HG03175 (cell line): ENCODE measurements around the gene SHISA9.

ENCODE experiments used
- ATAC-seq: cut with Tn5 transposase; IDR thresholded peaks from one replicate; pipeline ENCODE4 v1.9.1; 2021; ENCODE audit warnings: mild to moderate bottlenecking, moderate library complexity; ENCODE audit not compliant: unreplicated experiment

Gene SHISA9

DNA sequence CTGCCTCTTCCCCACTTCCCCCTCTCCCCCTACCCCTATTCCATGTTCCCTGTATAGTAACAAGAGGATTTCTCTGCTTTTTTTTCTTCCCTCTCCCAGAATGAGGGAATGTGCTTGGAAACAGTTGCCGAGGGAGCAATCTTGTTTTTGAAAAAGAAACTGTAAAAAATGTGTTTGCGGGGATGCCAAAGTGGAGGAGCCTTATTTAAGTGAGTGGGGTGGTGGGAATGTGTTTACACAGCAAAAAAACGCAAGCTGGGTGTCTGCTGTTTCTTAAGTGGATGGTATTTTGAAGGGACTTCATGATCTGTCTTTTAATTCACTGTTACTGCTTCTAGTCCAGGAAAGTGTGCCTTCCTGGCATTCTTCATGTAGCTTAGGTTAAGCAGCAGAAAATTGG lies 254.4 kb downstream of the SHISA9 start:
- ATAC-seq, result no peak

- no peak for ATAC-seq
These were observed 255.7 kb downstream of the SHISA9 start for GRCh38 chr16:13157082-13157481.

DNA sequence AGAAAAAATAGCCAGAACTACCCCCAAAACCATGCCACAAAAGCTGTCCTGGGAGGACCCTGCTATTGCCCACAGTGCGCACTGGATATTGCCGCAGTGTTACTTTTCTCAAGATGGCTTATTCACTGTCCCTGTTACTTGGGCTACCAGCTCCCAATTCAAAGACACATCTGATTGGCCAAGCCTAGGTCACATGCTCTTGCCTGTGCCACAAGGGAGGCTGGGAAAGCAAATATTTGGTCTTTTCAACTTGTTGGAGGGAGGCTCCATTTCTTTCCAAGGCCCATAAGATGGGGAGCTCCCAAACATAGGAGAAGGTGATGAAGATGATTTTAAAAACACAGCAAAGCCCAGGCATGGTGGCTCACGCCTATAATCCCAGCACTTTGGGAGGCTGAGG lies 257.0 kb downstream of the SHISA9 start:
- ATAC-seq, result no peak

DNA sequence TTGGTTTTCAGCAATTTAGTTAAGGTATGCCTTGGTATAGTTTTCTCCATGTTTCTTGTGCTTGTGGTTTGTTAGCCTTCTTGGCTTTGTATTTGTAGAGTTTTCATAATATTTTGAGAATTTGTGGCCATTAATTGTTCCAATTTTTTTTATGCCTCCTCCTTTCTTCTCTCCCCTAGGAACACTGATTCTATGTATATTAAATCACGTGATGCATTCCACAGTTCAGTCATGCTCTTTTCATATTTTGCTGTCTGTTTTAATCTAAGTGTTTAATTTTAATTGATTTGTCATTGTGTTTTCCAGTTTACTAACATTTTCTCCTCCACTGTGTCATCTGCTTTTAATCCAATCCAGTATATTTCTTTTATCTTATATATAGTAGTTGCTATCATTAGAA lies 263.6 kb downstream of the SHISA9 start:
- ATAC-seq, result no peak

GRCh38 chr16:13168091-13168572 lies 266.7 kb downstream of the SHISA9 start:
- ATAC-seq, result no peak

DNA sequence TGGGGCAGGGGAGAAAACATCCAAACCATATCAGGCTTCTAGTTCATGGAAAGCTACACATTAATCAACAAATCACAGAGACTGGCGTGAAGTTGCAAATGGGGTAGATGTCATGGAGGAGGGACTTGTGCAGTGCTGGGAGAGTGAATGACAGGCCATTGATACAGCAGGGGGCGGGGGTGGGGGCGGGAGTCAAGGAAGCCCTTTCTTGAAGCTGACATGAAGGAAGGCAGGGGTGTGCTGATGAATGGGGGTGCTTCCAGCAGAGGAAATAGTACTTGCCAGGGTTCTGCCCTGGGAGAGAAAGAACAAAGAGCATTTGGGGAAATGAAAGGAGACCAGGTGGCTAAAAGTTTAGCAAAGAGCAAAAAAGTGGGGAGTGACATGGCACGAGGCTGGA lies 269.9 kb downstream of the SHISA9 start:
- no peak for ATAC-seq

- ATAC-seq, result no peak
These were observed 275.3 kb downstream of the SHISA9 start for GRCh38 chr16:13176711-13177110.

DNA sequence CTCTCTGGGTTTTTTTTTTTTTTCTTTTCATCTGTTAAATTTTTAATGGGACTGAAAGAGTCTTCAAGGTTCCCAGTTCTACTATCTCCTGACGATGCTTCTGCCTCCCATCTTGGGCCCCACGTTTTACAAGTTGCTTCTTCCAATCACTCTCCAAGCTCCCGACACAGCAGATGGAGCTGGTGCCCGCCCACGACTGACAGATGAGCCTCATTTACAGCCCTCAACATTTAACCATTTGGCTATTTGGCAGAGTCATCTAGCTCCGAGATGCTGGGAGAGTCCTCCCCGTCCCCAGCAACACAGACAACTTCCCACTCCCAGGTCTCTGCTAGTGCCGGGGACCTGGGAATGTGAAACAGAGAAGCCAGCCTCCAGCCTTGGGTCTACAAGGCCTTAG lies 276.9 kb downstream of the SHISA9 start:
- no peak for ATAC-seq

DNA sequence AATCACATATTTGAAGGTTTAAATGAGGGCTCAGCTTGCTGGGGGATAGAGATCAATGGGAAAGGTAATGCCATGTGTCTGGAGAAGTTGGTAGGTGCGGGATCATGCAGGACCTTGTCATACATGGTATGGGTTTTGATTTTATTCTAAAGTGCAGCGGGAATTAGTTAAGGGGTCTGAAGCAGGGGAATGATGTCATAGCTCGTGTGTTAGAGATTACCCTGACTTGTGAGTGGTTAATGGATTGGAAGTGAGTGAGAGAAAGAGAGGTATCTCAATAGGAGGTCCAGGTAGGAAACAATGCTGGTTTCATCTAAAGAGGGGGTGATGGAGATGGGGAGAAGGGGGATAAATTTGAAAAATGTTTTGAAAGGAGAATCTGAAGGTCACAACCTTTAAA lies 280.0 kb downstream of the SHISA9 start:
- ATAC-seq, result no peak

- no peak for ATAC-seq
These were observed 285.4 kb downstream of the SHISA9 start for GRCh38 chr16:13186813-13187212.

- ATAC-seq, result no peak
These were observed 287.9 kb downstream of the SHISA9 start for GRCh38 chr16:13189250-13189649.

- ATAC-seq, result no peak
These were observed 292.3 kb downstream of the SHISA9 start for GRCh38 chr16:13193721-13194120.

DNA sequence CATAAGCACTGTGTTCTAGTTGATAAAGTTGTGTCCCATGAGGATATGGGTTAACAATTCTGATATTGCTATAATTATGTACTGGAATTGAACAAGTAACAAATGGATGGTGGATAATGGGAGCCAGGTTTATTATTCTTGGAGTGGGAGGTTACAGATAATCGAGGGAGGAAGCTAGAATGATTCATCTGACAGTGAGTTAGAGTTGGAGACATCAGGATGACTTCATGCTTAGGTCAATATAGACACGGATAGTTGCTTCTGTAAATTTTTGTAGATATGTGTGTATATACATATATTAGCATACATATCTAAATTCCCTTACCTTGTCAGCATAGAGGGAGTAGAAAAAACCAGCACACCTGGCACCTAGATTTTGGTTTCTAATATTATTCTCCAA lies 293.4 kb downstream of the SHISA9 start:
- no peak for ATAC-seq

- ATAC-seq, result no peak
These were observed 302.3 kb downstream of the SHISA9 start for GRCh38 chr16:13203725-13204124.

- no peak for ATAC-seq
These were observed 304.0 kb downstream of the SHISA9 start for GRCh38 chr16:13205352-13205751.

DNA sequence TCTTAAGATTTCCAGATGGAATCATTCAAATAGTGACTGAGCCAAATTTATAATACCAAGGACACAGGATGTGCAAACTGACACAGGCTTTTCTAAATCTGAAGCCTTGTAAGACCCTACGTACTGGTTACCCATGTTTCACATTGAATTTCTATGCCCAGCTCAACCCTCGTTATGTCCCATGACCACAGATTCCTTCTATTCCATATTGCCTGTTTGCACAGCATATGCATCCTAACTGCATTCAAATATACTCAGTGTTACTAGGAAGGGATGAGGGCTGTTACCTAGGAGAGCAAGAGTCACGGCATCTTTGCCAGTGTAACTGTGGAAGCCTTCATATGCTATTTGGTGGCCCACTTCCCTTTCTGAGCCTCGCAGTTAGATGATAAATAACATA lies 305.2 kb downstream of the SHISA9 start:
- no peak for ATAC-seq

GRCh38 chr16:13207151-13207550 lies 305.8 kb downstream of the SHISA9 start:
- ATAC-seq, result no peak

DNA sequence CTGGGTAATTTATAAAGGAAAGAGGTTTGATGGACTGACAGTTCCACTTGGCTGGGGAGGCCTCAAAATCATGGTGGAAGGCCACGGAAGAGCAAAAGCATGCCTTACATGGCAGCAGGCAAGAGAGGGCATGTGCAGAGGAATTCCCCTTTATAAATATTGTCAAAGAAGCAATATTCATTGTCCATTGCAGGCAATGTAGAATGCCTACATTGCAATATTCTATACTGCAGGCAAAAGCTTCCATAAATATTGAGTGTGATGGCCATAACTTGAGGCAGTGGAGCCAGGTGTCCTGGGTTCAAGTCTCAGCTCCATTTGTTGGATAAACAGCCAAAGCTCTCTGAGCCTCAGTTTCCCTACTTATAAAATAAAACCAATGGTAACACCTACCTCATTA lies 322.3 kb downstream of the SHISA9 start:
- ATAC-seq, result no peak

- no peak for ATAC-seq
These were observed 327.6 kb downstream of the SHISA9 start for GRCh38 chr16:13229039-13229438.

GRCh38 chr16:13231365-13231764 lies 330.0 kb downstream of the SHISA9 start:
- ATAC-seq, result no peak

GRCh38 chr16:13234999-13235398 lies 333.6 kb downstream of the SHISA9 start:
- ATAC-seq, result no peak

GRCh38 chr16:13236308-13236707 lies 334.9 kb downstream of the SHISA9 start:
- ATAC-seq, result no peak

- no peak for ATAC-seq
These were observed 336.8 kb downstream of the SHISA9 start for GRCh38 chr16:13238182-13238581.

- ATAC-seq, result no peak
These were observed 340.8 kb downstream of the SHISA9 start for GRCh38 chr16:13242201-13242600.
